HFFc6 (cell line): ENCODE measurements around the gene NEUROD1. TPM values are rescaled to one million over a fixed set of nuclear protein-coding genes. Genes with fewer than 3 reads are reported as not detected.

Source experiments
- DNase-seq: peaks from one replicate; pipeline ENCODE4 v3.0.0-alpha.2; 2018
- H3K27ac Mint-ChIP-seq: 2 replicates; pipeline ENCODE4 v1.8.0; 2020; ENCODE audit warnings: mild to moderate bottlenecking, mixed read lengths
- H3K27me3 Mint-ChIP-seq: 2 replicates; pipeline ENCODE4 v1.8.0; 2021; ENCODE audit warnings: mild to moderate bottlenecking, moderate library complexity, mixed read lengths; ENCODE audit not compliant: insufficient read depth
- H3K36me3 Mint-ChIP-seq: 2 replicates; pipeline ENCODE4 v1.8.0; 2021; ENCODE audit warnings: low read depth, mixed read lengths
- H3K4me1 Mint-ChIP-seq: 2 replicates; pipeline ENCODE4 v1.8.0; 2020; ENCODE audit warnings: low read depth, mixed read lengths
- H3K4me3 Mint-ChIP-seq: 2 replicates; pipeline ENCODE4 v1.8.0; 2020; ENCODE audit warnings: mild to moderate bottlenecking, moderate library complexity, mixed read lengths
- H3K9me3 Mint-ChIP-seq: 2 replicates; pipeline ENCODE4 v1.8.0; 2020; ENCODE audit warnings: mild to moderate bottlenecking, mixed read lengths
- total RNA-seq, 6 experiments: library from RNA; stranded (reverse); fragmentation: NEBNext Ultra II Directional; extraction: Animal tissue kit (Norgen Biotek cat#: 25700); gene quantifications; 2 replicates in 1 of 6; 3 replicates in 5 of 6; pipeline ENCODE4 v1.2.3, GENCODE V29; 2021
- TF ChIP-seq, protein P1 (sequence below): fragments of 200-600 bp; sonication (generic); IDR thresholded peaks from 2 replicates; pipeline ENCODE4 v1.5.0; 2021; ENCODE audit warnings: antibody characterized with exemption, mild to moderate bottlenecking

NEUROD1 gene
- total RNA-seq, 6 experiments from 2014 or later, result not detected

DNA sequence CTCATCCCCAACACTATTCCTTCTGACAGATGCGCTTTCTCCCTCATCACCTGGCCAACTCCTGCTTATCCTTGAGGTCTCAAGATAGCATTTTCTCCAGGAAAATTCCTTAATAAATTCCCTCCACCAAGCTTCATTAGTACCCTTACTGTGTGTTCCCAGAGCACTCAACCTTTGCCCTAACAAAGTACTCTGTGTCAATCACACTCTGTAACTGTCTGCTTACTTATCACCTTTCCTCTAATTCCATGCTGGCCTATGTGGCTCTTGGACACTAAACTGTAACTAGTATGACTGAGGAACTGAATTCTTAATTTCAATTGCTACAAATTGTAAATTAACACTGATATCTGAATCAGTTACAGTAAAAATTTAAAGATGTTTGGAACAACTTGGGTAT lies 17.9 kb upstream of the NEUROD1 start:
- Mint-ChIP-seq H3K4me3 (no peak overlapping the region), H3K27me3 (peaks cover 15% of the 10 kb centered on the region), H3K4me1 (no peaks in the 10 kb centered on the region), H3K36me3 (peaks cover 3% of the 10 kb centered on the region; the same call in 1 of the 2 replicates), H3K9me3 (no peaks in the 10 kb centered on the region; the same call in 1 of the 2 replicates), H3K27ac (no peak overlapping the region)
- TF ChIP-seq, protein P1, sequence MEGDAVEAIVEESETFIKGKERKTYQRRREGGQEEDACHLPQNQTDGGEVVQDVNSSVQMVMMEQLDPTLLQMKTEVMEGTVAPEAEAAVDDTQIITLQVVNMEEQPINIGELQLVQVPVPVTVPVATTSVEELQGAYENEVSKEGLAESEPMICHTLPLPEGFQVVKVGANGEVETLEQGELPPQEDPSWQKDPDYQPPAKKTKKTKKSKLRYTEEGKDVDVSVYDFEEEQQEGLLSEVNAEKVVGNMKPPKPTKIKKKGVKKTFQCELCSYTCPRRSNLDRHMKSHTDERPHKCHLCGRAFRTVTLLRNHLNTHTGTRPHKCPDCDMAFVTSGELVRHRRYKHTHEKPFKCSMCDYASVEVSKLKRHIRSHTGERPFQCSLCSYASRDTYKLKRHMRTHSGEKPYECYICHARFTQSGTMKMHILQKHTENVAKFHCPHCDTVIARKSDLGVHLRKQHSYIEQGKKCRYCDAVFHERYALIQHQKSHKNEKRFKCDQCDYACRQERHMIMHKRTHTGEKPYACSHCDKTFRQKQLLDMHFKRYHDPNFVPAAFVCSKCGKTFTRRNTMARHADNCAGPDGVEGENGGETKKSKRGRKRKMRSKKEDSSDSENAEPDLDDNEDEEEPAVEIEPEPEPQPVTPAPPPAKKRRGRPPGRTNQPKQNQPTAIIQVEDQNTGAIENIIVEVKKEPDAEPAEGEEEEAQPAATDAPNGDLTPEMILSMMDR, result no peak
- DNase-seq, result no peak

DNA sequence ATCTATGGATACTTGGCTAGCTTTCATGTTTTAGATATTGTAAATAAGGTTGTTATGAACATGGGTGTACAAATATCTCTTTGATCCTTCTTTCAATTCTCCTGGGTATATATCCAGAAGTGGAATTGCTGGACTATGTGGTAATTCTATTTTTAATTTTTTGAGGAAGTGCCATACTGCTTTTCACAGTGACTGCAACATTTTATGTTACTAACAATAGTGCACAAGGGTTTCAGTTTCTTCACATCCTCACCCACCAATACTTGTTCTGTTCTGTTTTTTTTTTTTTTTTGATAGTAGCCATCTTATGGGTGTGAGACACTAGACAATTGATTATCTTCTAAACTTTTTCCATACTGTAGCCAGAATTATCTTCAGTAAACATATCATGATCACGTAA lies 17.3 kb upstream of the NEUROD1 start:
- Mint-ChIP-seq H3K27me3 (peaks cover 13% of the 10 kb centered on the region), H3K27ac (no peak overlapping the region), H3K36me3 (peaks cover 1% of the 10 kb centered on the region; the same call in 1 of the 2 replicates), H3K4me1 (no peaks in the 10 kb centered on the region), H3K4me3 (no peak overlapping the region), H3K9me3 (no peaks in the 10 kb centered on the region; the same call in 1 of the 2 replicates)
- no peak for DNase-seq
- TF ChIP-seq, protein P1, result no peak

DNA sequence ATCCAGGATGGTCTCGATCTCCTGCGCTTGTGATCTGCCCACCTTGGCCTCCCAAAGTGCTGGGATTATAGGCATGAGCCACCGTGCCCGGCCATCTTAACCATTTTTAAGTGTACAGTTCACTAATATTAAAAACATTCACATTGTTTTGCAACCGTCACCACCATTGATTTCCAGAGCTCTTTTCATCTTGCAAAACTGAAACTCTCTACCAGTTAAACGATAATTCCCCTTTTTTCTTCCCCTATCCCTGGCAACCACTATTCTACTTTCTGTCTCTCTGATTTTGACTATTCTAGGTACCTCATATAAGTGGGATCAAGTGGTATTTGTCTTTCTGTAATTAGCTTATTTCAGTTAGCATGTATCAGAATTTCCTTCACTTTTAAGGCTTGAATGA lies 16.8 kb upstream of the NEUROD1 start:
- Mint-ChIP-seq H3K27me3 (peaks cover 13% of the 10 kb centered on the region), H3K4me3 (no peak overlapping the region)
- TF ChIP-seq, protein P1, result no peak

DNA sequence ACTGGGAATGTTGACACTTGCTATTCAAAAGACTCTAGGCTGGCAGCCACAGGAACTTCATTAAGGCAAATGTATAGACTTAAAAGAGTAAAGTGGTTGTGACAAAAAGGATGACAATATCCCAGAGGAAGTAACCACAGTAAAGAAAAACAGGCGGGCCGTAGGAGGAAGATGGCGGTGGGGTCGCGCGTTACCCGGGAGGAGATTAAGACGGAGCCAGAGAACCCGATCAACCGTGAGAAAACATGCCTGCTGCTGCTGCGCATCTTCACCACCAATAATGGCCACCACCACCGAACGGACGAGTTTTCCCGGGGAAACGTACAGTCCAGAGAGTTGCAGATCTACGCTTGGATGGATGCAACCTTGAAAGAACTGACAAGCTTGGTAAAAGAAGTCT lies 14.0 kb upstream of the NEUROD1 start:
- Mint-ChIP-seq H3K27ac (no peak overlapping the region), H3K4me1 (no peaks in the 10 kb centered on the region), H3K9me3 (no peaks in the 10 kb centered on the region), H3K4me3 (no peak overlapping the region), H3K36me3 (no peaks in the 10 kb centered on the region), H3K27me3 (peaks cover 19% of the 10 kb centered on the region)
- no peak for DNase-seq
- TF ChIP-seq, protein P1, result no peak

More for the DNA sequence above, 16.8 kb upstream of the NEUROD1 start:
- no peaks in the 10 kb centered on the region for H3K4me1 Mint-ChIP-seq
- DNase-seq, result no peak
- H3K9me3 Mint-ChIP-seq, result no peaks in the 10 kb centered on the region; the same call in 1 of the 2 replicates
- no peak overlapping the region for H3K27ac Mint-ChIP-seq
- H3K36me3 Mint-ChIP-seq, result no peaks in the 10 kb centered on the region

DNA sequence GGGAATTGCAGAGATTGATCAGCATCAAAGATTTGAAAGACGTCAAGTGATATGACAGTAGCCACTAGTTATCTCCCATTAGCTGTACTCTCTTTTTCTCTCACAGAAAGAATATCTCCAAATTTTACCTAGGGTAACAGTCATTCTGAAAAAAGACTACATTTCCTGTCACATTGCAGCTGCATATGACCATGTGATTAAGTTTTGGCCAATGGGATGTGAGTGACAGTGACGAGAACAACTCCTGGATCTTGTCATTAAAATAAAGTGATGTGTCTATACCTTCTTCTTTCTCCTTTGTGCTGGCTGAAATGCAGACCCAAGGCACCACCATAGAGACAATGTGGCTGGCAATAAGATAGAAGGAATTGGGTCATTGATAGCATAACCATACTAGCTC lies 10.5 kb upstream of the NEUROD1 start:
- DNase-seq, result no peak
- Mint-ChIP-seq H3K27me3 (peaks cover 13% of the 10 kb centered on the region; the same call in 1 of the 2 replicates), H3K36me3 (no peaks in the 10 kb centered on the region), H3K4me3 (no peak overlapping the region), H3K27ac (no peak overlapping the region), H3K9me3 (no peaks in the 10 kb centered on the region), H3K4me1 (no peaks in the 10 kb centered on the region)
- TF ChIP-seq, protein P1, result no peak
